HepG2 (cell line): ENCODE results near the gene CDHR5. TPM values are rescaled to one million over a fixed set of nuclear protein-coding genes. Genes with fewer than 3 reads are reported as not detected.
A peak's percentile ranks its signal among the peaks of the same experiment; 100 is the strongest.

ENCODE experiments used
- ATAC-seq: fragments of 200-7000 bp; cut with Tn5 transposase; 3 replicates; pipeline ENCODE4 v1.9.1; 2020; ENCODE audit warnings: mild to moderate bottlenecking, moderate library complexity
- BruUV-seq: library from RNA; stranded (reverse); fragments of 400-500 nt; replicated peaks from 2 replicates; lab custom pipeline; 2021; lab: Mats Ljungman, UMichigan
- CTCF ChIA-PET: fragments of 300-600 bp; formaldehyde crosslinking; extraction: SDS; loops from one replicate; lab custom pipeline; 2021; ENCODE audit warnings: low total read pairs, inconsistent platforms, low intra/inter-chr PET ratio; lab: Yijun Ruan, JAX
- POLR2A ChIA-PET: fragments of 350-600 bp; sonication (Branson Sonifier 250); formaldehyde crosslinking; loops from one replicate; lab custom pipeline; 2020; ENCODE audit warnings: antibody characterized with exemption, inconsistent platforms; lab: Yijun Ruan, JAX
- DNase-seq: peaks from one replicate; pipeline ENCODE4 v3.0.0-alpha.2; 2015; ENCODE audit warnings: low spot score
- FAIRE-seq: peaks from 3 replicates; lab custom pipeline; 2011; peaks lifted over from hg19 to GRCh38; lab: Jason Lieb, UNC
- H2AFZ ChIP-seq: one replicate; pipeline ENCODE4 v1.6.1; 2011; ENCODE audit warnings: low read length, inconsistent platforms
- H3K27ac ChIP-seq: fragments of 300-600 bp; 3 replicates; pipeline ENCODE4 v1.8.0; 2011; ENCODE audit warnings: mixed run types, mild to moderate bottlenecking, mixed read lengths, low read length, inconsistent platforms; ENCODE audit not compliant: insufficient read depth; ENCODE audit errors: extremely low read length
- H3K27me3 ChIP-seq, 2 experiments: fragments of 200-600 bp in 1 of 2; 2 replicates in 1 of 2; 3 replicates in 1 of 2; pipeline versions ENCODE4 v1.6.0 to v1.8.0; 2011; ENCODE audit warnings: low read length in 2 of 2, mild to moderate bottlenecking in 2 of 2, moderate library complexity in 2 of 2, inconsistent platforms in 1 of 2; ENCODE audit not compliant: insufficient read depth in 2 of 2, control insufficient read depth in 1 of 2
- H3K36me3 ChIP-seq, 2 experiments: fragments of 200-600 bp in 1 of 2; replicated peaks in 1 of 2; 2 replicates in 1 of 2; 3 replicates in 1 of 2; pipeline versions ENCODE4 v1.5.1 to v1.8.0; 2011; ENCODE audit warnings: low read length in 2 of 2, inconsistent platforms in 1 of 2; ENCODE audit not compliant: insufficient read depth in 2 of 2, control insufficient read depth in 1 of 2
- H3K4me1 ChIP-seq: 2 replicates; pipeline ENCODE4 v1.5.1; 2012; ENCODE audit warnings: low read length, inconsistent platforms; ENCODE audit not compliant: insufficient read depth
- H3K4me2 ChIP-seq: 2 replicates; pipeline ENCODE4 v1.6.0; 2011; ENCODE audit warnings: low read depth, low read length, inconsistent platforms
- H3K4me3 ChIP-seq, 3 experiments: fragments of 200-600 bp in 1 of 3; sonication (generic), shearing (Covaris generic) in 1 of 3; replicated peaks in 1 of 3; 2 replicates each; pipeline ENCODE4 v1.5.1; 2011 to 2016; ENCODE audit warnings: low read length in 3 of 3, inconsistent platforms in 2 of 3, low read depth in 2 of 3, mild to moderate bottlenecking in 2 of 3, control low read depth in 1 of 3, mixed read lengths in 1 of 3; ENCODE audit not compliant: insufficient read depth in 1 of 3
- H3K79me2 ChIP-seq: one replicate; pipeline ENCODE4 v1.6.1; 2011; ENCODE audit warnings: low read length, inconsistent platforms; ENCODE audit not compliant: insufficient read depth
- H3K9ac ChIP-seq: 2 replicates; pipeline ENCODE4 v1.6.0; 2011; ENCODE audit warnings: mild to moderate bottlenecking, low read depth, low read length, inconsistent platforms; ENCODE audit not compliant: insufficient read depth
- H3K9me3 ChIP-seq: 2 replicates; pipeline ENCODE4 v1.5.1; 2012; ENCODE audit warnings: mild to moderate bottlenecking, low read length
- H4K20me1 ChIP-seq: 2 replicates; pipeline ENCODE4 v1.6.0; 2011; ENCODE audit warnings: inconsistent platforms, mild to moderate bottlenecking, low read length, moderate library complexity; ENCODE audit not compliant: insufficient read depth
- AGO2 ChIP-seq: fragments of 200-400 bp; formaldehyde crosslinking; optimal IDR thresholded peaks from 2 replicates; pipeline ENCODE3; 2017; ENCODE audit warnings: mild to moderate bottlenecking, low read depth, low read length, moderate library complexity
- AKAP8 ChIP-seq: sonication (generic); formaldehyde crosslinking; IDR thresholded peaks from 2 replicates; pipeline ENCODE4 v1.5.1; 2020; ENCODE audit warnings: mild to moderate bottlenecking, missing genetic modification reagents
- FOXJ3 ChIP-seq: sonication (generic); formaldehyde crosslinking; IDR thresholded peaks from 2 replicates; pipeline ENCODE4 v1.4.0; 2020; ENCODE audit warnings: missing genetic modification reagents, mild to moderate bottlenecking, borderline replicate concordance
- NKX3-1 ChIP-seq: sonication (generic); formaldehyde crosslinking; IDR thresholded peaks from 2 replicates; pipeline ENCODE4 v1.5.0; 2020; ENCODE audit warnings: missing genetic modification reagents
- THRA ChIP-seq: sonication (generic); formaldehyde crosslinking; IDR thresholded peaks from 2 replicates; pipeline ENCODE4 v1.4.0; 2020; ENCODE audit warnings: missing genetic modification reagents, borderline replicate concordance
- WGBS: methylation state at CpG from one replicate; pipeline ENCODE4 v1.1.6; 2017; ENCODE audit warnings: low lambda C conversion rate; 5-methylcytosine and 5-hydroxymethylcytosine counted together
- in situ Hi-C: cut with HindIII; loops from 2 replicates; pipeline ENCODE4 v1.10.0; 2017; ENCODE audit warnings: low pct_unique_long_range_greater_than_20kb; ENCODE audit not compliant: extremely low pct_ligation_motif_present
- intact Hi-C: fragments of 100-400 bp; cut with micrococcal nuclease; formaldehyde crosslinking; loops from one replicate; pipeline ENCODE4 v1.10.0; 2022; ENCODE audit not compliant: unreplicated experiment
- polyA plus RNA-seq, 8 experiments: library from polyadenylated mRNA; depleted of rRNA in 3 of 8; stranded (reverse) in 7 of 8; unstranded in 1 of 8; fragments of >200 nt; fragmentation: Illumina TruSeq in 4 of 8; extraction: Trizol in 4 of 8; gene quantifications; 2 replicates each; pipeline versions ENCODE4 v1.2.1 to v1.2.3, GENCODE V29; 2011 to 2016; ENCODE audit warnings: low read depth in 4 of 8, missing spikeins in 1 of 8, mixed read lengths in 1 of 8; ENCODE audit not compliant: insufficient read depth in 1 of 8
- total RNA-seq, 5 experiments: library from RNA; depleted of rRNA; stranded (reverse); fragments of >200 nt; fragmentation: Illumina TruSeq; extraction: Trizol; gene quantifications; 2 replicates each; pipeline ENCODE4 v1.2.3, GENCODE V29; 2016; ENCODE audit warnings: low read depth in 1 of 5
- TF ChIP-seq, protein P1 (sequence below): sonication (generic); formaldehyde crosslinking; IDR thresholded peaks from 2 replicates; pipeline ENCODE4 v1.4.0; 2020; ENCODE audit warnings: missing genetic modification reagents
- TF ChIP-seq, protein P2 (sequence below): sonication (generic); formaldehyde crosslinking; IDR thresholded peaks from 2 replicates; pipeline ENCODE4 v1.8.0; 2022; ENCODE audit warnings: mild to moderate bottlenecking, missing genetic modification reagents, moderate library complexity

Gene CDHR5
- total and polyA plus RNA-seq, 2 of the 13 experiments (the other 11 are each of a cell fraction or from before 2014, with no cell fraction given): 0.46 to 0.71 TPM

DNA sequence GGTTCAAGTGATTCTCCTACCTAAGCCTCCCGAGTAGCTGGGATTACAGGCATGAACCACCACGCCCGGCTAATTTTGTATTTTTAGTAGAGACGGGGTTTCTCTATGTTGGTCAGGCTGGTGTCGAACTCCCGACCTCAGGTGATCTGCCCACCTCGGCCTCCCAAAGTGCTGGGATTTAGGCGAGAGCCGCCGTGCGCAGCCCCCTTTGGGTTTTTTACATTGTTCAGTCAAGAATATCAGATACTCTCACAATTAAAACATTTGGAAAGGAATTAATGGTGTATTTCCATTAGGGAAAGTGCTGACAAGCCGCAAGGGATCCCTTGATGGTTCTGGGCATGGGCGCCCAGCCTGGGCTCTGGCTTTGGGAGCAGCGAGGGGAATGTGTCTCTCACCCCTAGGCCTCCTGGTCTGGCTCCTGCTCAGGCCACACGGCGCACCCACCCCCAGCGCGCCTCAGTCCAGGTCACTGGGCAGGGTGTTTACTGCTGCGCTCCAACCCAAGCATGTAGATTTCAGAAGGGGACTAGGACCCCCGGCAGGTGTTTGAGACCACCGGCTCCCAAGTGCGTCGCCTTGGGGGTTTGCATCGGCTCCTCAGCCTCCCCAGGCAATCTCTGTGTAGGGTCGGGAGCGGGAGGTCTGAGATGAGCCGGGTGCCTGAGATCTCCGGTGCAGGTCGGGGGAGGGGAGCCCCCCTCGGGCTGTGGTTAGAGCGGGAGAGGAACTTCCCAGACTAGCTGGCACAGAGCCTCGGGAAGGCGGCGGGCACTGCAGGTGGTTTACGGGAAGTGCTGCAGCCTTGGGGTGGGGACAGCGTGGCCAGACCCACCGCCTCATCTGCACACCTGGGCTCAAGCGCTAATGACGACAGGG is 8.2 kb downstream of the CDHR5 start (continued):
- TF ChIP-seq, protein P1, sequence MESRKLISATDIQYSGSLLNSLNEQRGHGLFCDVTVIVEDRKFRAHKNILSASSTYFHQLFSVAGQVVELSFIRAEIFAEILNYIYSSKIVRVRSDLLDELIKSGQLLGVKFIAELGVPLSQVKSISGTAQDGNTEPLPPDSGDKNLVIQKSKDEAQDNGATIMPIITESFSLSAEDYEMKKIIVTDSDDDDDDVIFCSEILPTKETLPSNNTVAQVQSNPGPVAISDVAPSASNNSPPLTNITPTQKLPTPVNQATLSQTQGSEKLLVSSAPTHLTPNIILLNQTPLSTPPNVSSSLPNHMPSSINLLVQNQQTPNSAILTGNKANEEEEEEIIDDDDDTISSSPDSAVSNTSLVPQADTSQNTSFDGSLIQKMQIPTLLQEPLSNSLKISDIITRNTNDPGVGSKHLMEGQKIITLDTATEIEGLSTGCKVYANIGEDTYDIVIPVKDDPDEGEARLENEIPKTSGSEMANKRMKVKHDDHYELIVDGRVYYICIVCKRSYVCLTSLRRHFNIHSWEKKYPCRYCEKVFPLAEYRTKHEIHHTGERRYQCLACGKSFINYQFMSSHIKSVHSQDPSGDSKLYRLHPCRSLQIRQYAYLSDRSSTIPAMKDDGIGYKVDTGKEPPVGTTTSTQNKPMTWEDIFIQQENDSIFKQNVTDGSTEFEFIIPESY (CRISPR knock-in tag): no peak
- TF ChIP-seq AGO2 (peak; percentile 74), NKX3-1 (no peak)
- TF ChIP-seq, all 625 proteins: peak for 1

- H3K4me2 ChIP-seq: no peak within 1 kb of the TSS
- TF ChIP-seq AKAP8 (CRISPR knock-in tag): peak; percentile 55; the same call in 1 of the 2 replicates
- TF ChIP-seq, protein P2, sequence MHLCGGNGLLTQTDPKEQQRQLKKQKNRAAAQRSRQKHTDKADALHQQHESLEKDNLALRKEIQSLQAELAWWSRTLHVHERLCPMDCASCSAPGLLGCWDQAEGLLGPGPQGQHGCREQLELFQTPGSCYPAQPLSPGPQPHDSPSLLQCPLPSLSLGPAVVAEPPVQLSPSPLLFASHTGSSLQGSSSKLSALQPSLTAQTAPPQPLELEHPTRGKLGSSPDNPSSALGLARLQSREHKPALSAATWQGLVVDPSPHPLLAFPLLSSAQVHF: no peak
- TF ChIP-seq THRA (CRISPR knock-in tag): no peak
- TF ChIP-seq AGO2: peak; percentile 4
- no peak for TF ChIP-seq FOXJ3 (CRISPR knock-in tag)
- TF ChIP-seq, all 625 proteins: peak for 2
- H3K27ac ChIP-seq: no peak within 1 kb of the TSS
- ChIA-PET CTCF (no interaction called here), POLR2A (no interaction called here)
- H4K20me1 ChIP-seq: peaks cover 3% of the 10 kb centered on the region; the same call in 1 of the 2 replicates
- no peak within 1 kb of the TSS for H2AFZ ChIP-seq
- no peaks in the 10 kb centered on the region for H3K27me3 ChIP-seq
- intact Hi-C loops (loop anchor here (10.0 kb wide), 1 partner anchor 61 kb away; no protein-coding TSS in a partner anchor), in situ Hi-C loops (no loop called here)
- FAIRE-seq: no peak
- WGBS: 97% methylated on average over 66 of the region's 66 CpGs
- ATAC-seq: no peak
- H3K79me2 ChIP-seq: no peaks in the 10 kb centered on the region
- no peaks in the 10 kb centered on the region for H3K9me3 ChIP-seq
- no peak within 1 kb of the TSS for H3K9ac ChIP-seq
- H3K4me3 ChIP-seq: no peak within 1 kb of the TSS
- BruUV-seq: no TSS peak
- DNase-seq: no peak
- no peaks in the 10 kb centered on the region for H3K4me1 ChIP-seq
- H3K36me3 ChIP-seq: peaks cover 21 to 42% of the 10 kb centered on the region in 2 experiments; a peak in 4 of 5 replicates
Observed at GRCh38 chr11:615504-616319, 9.0 kb downstream of the CDHR5 start, which contains the start of gene IRF7. TSS of gene IRF7 (minus strand) at chr11:615950. CDS start at chr11:615364, 586 bp downstream.
